NCI-H187 (cell line): Measurements from ENCODE around the gene THOC7.

Source experiments
- DNase-seq, 2 experiments: peaks; one replicate each; lab custom pipeline; 2025; lab: John Stamatoyannopoulos, UW

THOC7 gene

GRCh38 chr3:63863150-63864007 is at the start of gene THOC7, which contains the start of gene ATXN7:
THOC7 (minus strand) TSS chr3:63863805; CDS start chr3:63863790, 15 bp downstream.
ATXN7 (plus strand) TSS chr3:63863867; CDS start chr3:63912599, 48,732 bp downstream.
- DNase-seq = peak in 1 of 2 experiments; percentile 30

- no peak for DNase-seq
These were observed 49.4 kb upstream of the THOC7 start for GRCh38 chr3:63912768-63913588.

- DNase-seq = peak; percentile 26 to 28
These were observed 48.5 kb upstream of the THOC7 start, which contains the start of gene SCAANT1 for GRCh38 chr3:63911873-63912767. SCAANT1 (minus strand) TSS chr3:63912383.

- DNase-seq = no peak
These were observed 47.9 kb upstream of the THOC7 start for GRCh38 chr3:63911509-63911872.

GRCh38 chr3:63910891-63911290 is 47.3 kb upstream of the THOC7 start:
- DNase-seq = no peak

GRCh38 chr3:63910001-63910400 is 46.4 kb upstream of the THOC7 start:
- no peak for DNase-seq

GRCh38 chr3:63909431-63909830 is 45.8 kb upstream of the THOC7 start:
- DNase-seq = no peak

GRCh38 chr3:63908776-63909175 is 45.2 kb upstream of the THOC7 start:
- no peak for DNase-seq

- DNase-seq = no peak
These were observed 44.6 kb upstream of the THOC7 start for GRCh38 chr3:63908081-63908736.

GRCh38 chr3:63905731-63906620 is 42.4 kb upstream of the THOC7 start:
- no peak for DNase-seq

GRCh38 chr3:63900459-63900858 is 36.9 kb upstream of the THOC7 start:
- peak in 1 of 2 experiments; percentile 3 for DNase-seq

- no peak for DNase-seq
These were observed 36.4 kb upstream of the THOC7 start for GRCh38 chr3:63900010-63900409.

- no peak for DNase-seq
These were observed 32.9 kb upstream of the THOC7 start for GRCh38 chr3:63896332-63897030.

- no peak for DNase-seq
These were observed 32.0 kb upstream of the THOC7 start for GRCh38 chr3:63895422-63896189.

GRCh38 chr3:63892773-63893352 is 29.3 kb upstream of the THOC7 start:
- no peak for DNase-seq

- no peak for DNase-seq
These were observed 27.9 kb upstream of the THOC7 start for GRCh38 chr3:63891518-63891917.

- DNase-seq = no peak
These were observed 23.3 kb upstream of the THOC7 start for GRCh38 chr3:63886858-63887257.

- no peak for DNase-seq
These were observed 17.0 kb upstream of the THOC7 start for GRCh38 chr3:63880653-63881052.
